CD4-positive, alpha-beta T cell treated with Interferon alpha-2 for 1 hour (primary cell): ENCODE data around the gene RASSF4.

Experiments
- DNase-seq, 2 donors: peaks; one replicate each; pipeline ENCODE4 v3.0.0-alpha.2; 2020 to 2022

The RASSF4 gene

GRCh38 chr10:44977287-44978212 is 17.9 kb downstream of the RASSF4 start:
- no peak for DNase-seq

GRCh38 chr10:44978213-44978569 is 18.6 kb downstream of the RASSF4 start:
- no peak for DNase-seq

DNA sequence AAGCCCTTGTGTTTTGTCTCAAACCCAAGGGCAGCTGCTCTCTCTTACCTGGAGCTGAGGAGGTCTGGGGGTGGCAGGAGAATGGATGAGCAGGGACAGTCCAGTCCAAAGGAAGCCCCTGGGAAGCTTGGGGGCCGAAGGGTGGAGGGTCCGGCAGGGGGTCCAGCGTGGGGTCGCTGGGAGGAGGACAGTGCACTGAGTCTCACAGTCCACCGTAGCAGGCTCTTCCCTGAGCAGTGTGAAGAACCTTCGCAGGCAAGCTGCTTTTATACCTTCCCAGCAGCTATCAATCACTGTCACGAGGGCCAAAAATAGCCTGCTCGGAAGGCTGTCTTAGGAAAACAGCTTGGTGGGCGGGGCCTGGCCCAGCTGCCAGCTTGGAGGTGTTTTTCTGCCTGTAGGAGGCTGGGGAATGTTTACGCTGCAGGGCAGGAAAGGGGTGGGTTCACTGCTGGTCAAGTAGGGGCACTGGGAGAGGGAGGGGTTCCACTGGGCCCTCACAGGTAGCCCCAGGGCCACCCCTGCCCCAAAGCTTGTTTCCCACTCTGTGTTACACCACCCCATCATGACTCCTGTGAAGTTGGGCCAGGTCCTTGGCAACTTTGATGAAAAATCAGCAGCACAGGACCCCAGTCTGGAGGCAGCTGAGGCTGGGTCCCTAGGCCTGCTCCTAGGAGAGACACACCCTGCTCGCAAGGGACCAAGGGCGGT is 19.1 kb downstream of the RASSF4 start, which contains the start of gene DEPP1:
DEPP1 (minus strand) TSS at position 240 of the 711 bp plus-strand sequence. CDS start 779 bp downstream, outside the sequence.
- peak in 1 of 2 donors; percentile 20 for DNase-seq

- DNase-seq, result no peak
These were observed 19.9 kb downstream of the RASSF4 start for GRCh38 chr10:44979281-44980191.

- no peak for DNase-seq
These were observed 20.9 kb downstream of the RASSF4 start for GRCh38 chr10:44980309-44981171.

DNA sequence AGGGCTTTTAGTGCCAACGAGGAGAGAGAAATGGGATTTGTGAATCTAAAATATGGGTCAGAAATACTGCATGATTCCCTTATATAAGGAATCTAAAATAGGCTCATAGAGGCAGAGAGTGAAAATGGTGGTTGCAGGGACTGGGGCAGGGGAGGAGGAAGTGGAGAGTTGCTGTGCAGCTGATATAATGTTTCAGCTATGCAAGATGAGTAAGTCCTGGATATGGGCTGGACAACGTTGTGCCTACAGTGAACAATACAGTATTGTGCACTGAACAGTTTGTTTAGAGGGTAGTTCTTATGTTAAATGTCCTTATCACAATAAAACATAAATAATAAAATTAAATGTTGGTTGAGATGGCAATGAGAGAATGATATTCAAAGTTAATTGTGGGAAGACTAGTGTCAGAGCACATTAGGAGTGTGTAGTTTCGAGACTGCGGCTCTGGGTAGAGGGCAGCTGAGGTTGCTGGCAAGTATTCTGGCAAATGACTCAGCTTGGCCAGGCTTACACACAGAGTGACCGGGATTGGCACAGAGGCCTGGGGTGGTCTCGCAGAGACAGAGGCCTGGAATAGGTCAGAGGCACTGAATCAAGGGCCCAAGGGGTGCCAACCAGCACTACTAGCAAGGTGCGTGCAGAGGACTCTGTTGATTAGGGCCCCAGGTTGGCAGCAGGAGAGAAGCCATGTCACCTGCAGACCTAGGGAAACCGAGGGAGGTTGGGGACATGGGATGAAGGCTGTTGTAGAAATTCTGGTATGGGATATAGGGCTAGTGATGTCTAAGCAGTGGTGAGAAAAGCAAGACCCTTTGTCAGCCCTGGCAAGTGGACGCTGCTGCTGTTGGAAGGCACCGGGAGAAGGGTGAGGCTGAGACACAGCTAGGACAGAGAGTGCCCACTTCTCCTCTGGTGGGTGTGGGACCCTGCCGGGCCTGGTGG is 21.8 kb downstream of the RASSF4 start:
- no peak for DNase-seq

- DNase-seq, result no peak
These were observed 22.5 kb downstream of the RASSF4 start for GRCh38 chr10:44982114-44982460.

GRCh38 chr10:44982496-44982895 is 22.9 kb downstream of the RASSF4 start:
- DNase-seq, result no peak

- DNase-seq, result no peak
These were observed 23.7 kb downstream of the RASSF4 start for GRCh38 chr10:44983066-44983894.

DNA sequence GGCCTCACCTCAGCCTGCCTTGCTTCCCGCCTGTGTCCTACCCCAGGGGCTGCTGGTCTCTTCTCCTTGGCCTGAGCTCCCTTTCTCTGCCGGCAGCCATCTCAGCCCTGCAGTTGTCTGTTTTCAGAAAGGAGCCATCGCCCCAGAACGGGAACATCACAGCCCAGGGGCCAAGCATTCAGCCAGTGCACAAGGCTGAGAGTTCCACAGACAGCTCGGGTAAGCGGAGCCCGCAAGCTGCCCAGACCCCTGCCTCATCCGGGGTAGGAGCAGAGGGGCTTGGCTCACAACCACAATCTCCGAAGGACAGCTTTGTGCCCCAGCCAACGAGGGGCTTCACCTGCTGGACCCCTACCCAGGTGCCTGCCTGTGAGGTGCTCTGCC is 24.3 kb downstream of the RASSF4 start:
- no peak for DNase-seq

DNA sequence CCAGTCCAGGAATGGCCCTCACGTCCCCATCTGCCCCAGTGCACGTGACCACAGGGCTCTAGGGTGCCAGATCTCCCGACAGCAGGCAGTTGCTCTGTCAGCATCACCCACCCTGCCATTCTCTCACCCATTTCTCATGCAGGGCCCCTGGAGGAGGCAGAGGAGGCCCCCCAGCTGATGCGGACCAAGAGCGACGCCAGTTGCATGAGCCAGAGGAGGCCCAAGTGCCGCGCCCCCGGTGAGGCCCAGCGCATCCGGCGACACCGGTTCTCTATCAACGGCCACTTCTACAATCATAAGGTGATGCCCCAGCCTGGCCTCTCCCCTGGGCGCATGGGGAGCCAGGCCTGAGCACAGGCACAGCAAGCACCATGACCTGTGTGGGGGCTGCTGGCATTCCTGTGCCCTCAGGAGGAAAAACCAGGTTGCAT is 25.1 kb downstream of the RASSF4 start:
- no peak for DNase-seq

- no peak for DNase-seq
These were observed 25.6 kb downstream of the RASSF4 start for GRCh38 chr10:44985175-44985681.

GRCh38 chr10:44986179-44986578 is 26.6 kb downstream of the RASSF4 start:
- no peak for DNase-seq

- no peak for DNase-seq
These were observed 27.1 kb downstream of the RASSF4 start for GRCh38 chr10:44986670-44987069.

GRCh38 chr10:44988957-44989585 is 29.5 kb downstream of the RASSF4 start:
- DNase-seq, result no peak

- no peak for DNase-seq
These were observed 30.1 kb downstream of the RASSF4 start for GRCh38 chr10:44989597-44990301.

DNA sequence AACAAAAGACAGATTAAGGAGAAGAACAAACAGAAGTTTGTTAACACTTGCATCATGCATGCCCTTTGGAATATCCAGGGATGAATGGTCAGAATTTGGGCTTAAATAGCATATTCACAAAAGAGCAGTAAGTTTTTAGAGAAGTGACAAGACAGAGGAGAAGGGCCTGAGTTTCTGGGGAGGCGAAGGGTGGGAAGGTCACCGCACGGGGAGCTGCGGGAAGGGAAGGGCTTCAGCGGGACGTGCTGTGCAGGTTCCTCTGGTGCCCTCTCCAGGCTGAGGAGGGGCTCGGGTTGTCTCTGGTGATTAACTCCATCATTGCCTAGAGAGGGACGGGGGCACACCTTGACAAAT is 30.7 kb downstream of the RASSF4 start:
- DNase-seq, result no peak

DNA sequence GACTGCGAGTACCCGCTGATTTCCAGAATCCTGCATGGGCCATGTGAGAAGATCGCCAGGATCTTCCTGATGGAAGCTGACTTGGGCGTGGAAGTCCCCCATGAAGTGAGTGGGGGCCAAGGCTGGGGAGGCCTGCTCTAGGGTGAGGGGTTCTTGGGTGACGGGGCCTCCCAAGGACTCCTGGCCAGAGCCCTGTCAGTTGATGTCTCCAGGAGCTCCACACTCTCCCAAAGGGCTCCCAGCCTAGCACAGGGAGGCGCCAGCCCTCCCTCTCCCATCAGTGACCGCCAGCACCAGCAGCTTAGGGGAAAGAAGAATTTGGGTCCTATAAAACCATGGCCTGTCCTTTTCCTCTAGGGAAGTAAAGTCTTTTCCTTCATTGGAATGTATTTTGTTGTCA is 31.4 kb downstream of the RASSF4 start:
- no peak for DNase-seq

GRCh38 chr10:44991571-44991970 is 32.0 kb downstream of the RASSF4 start:
- no peak for DNase-seq
